K562 (cell line): ENCODE results near the gene PWP2. TPM values are rescaled to one million over a fixed set of nuclear protein-coding genes. Genes with fewer than 3 reads are reported as not detected.

Experiments used
- ATAC-seq: fragments of 200-7000 bp; cut with Tn5 transposase; 3 replicates; pipeline ENCODE4 v1.9.1; 2020; ENCODE audit warnings: moderate library complexity
- BruUV-seq: library from RNA; stranded (reverse); fragments of 400-500 nt; replicated peaks from 2 replicates; lab custom pipeline; 2021; lab: Mats Ljungman, UMichigan
- CTCF ChIA-PET: fragments of 300-600 bp; formaldehyde crosslinking; extraction: SDS; loops from one replicate; lab custom pipeline; 2021; ENCODE audit warnings: low intra/inter-chr PET ratio; lab: Yijun Ruan, JAX
- POLR2A ChIA-PET: fragments of 300-600, 350-650 bp; sonication (Branson Sonifier 250); formaldehyde crosslinking; extraction: SDS; loops from one replicate; lab custom pipeline; 2021; ENCODE audit warnings: antibody characterized with exemption, inconsistent platforms; lab: Yijun Ruan, JAX
- DNase-seq, 4 experiments: peaks; one replicate each; pipeline versions ENCODE4 v3.0.0 to v3.0.0-alpha.2; 2011 to 2018; ENCODE audit warnings: low spot score in 3 of 4, mixed read lengths in 3 of 4; ENCODE audit errors: extremely low read depth in 1 of 4
- FAIRE-seq: peaks from 2 replicates; lab custom pipeline; 2011; peaks lifted over from hg19 to GRCh38; lab: Jason Lieb, UNC
- H2AFZ ChIP-seq: 2 replicates; pipeline ENCODE4 v1.6.0; 2011; ENCODE audit warnings: low read depth, low read length, control low read depth, inconsistent platforms
- H3K27ac ChIP-seq: fragments of 200-600 bp; 3 replicates; pipeline ENCODE4 v1.8.0; 2011; ENCODE audit warnings: low read depth, mild to moderate bottlenecking, control low read depth, inconsistent platforms, low read length, moderate library complexity, mixed read lengths; ENCODE audit errors: extremely low read depth
- H3K27me3 ChIP-seq, 2 experiments: fragments of 300-600 bp in 1 of 2; 2 replicates in 1 of 2; 3 replicates in 1 of 2; pipeline versions ENCODE4 v1.6.0 to v1.8.0; 2011; ENCODE audit warnings: inconsistent platforms in 2 of 2, low read length in 2 of 2, mild to moderate bottlenecking in 1 of 2, mixed read lengths in 1 of 2, moderate library complexity in 1 of 2; ENCODE audit not compliant: control insufficient read depth in 2 of 2, insufficient read depth in 2 of 2
- H3K36me3 ChIP-seq: fragments of 300-600 bp; 3 replicates; pipeline ENCODE4 v1.8.0; 2011; ENCODE audit warnings: mild to moderate bottlenecking, low read length, inconsistent platforms; ENCODE audit not compliant: control insufficient read depth, insufficient read depth
- H3K4me1 ChIP-seq, 2 experiments: fragments of 200-600 bp in 1 of 2; replicated peaks in 1 of 2; 2 replicates in 1 of 2; 3 replicates in 1 of 2; pipeline versions ENCODE4 v1.5.1 to v1.8.0; 2011; ENCODE audit warnings: inconsistent platforms in 2 of 2, low read length in 2 of 2, mild to moderate bottlenecking in 1 of 2, mixed read lengths in 1 of 2, moderate library complexity in 1 of 2; ENCODE audit not compliant: control insufficient read depth in 2 of 2, insufficient read depth in 2 of 2
- H3K4me2 ChIP-seq: 2 replicates; pipeline ENCODE4 v1.6.1; 2011; ENCODE audit warnings: low read length, control low read depth, inconsistent platforms, mixed read lengths; ENCODE audit not compliant: insufficient read depth
- H3K4me3 ChIP-seq: fragments of 200-600 bp; sonication (generic), shearing (Covaris generic); 2 replicates; pipeline ENCODE4 v1.5.1; 2016; ENCODE audit warnings: control low read depth, inconsistent platforms
- H3K79me2 ChIP-seq: fragments of 200-600 bp; 3 replicates; pipeline ENCODE4 v1.8.0; 2011; ENCODE audit warnings: low read length, inconsistent platforms; ENCODE audit not compliant: control insufficient read depth, insufficient read depth
- H3K9ac ChIP-seq, 2 experiments: 2 replicates each; pipeline versions ENCODE4 v1.6.0 to v1.6.1; 2011; ENCODE audit warnings: low read depth in 2 of 2, low read length in 2 of 2, control low read depth in 1 of 2, inconsistent platforms in 1 of 2, mild to moderate bottlenecking in 1 of 2, mixed read lengths in 1 of 2; ENCODE audit not compliant: insufficient read depth in 1 of 2
- H3K9me1 ChIP-seq: one replicate; pipeline ENCODE4 v1.6.0; 2011; ENCODE audit warnings: inconsistent platforms, mild to moderate bottlenecking, low read length, moderate library complexity; ENCODE audit not compliant: control insufficient read depth, insufficient read depth
- H3K9me3 ChIP-seq: replicated peaks from 2 replicates; pipeline ENCODE4 v1.5.1; 2011; ENCODE audit warnings: low read depth, low read length, inconsistent platforms; ENCODE audit not compliant: control insufficient read depth, insufficient read depth
- H4K20me1 ChIP-seq: replicated peaks from 2 replicates; pipeline ENCODE4 v1.6.1; 2011; ENCODE audit warnings: low read length, inconsistent platforms, mixed read lengths; ENCODE audit not compliant: control insufficient read depth, insufficient read depth
- CBFA2T2 ChIP-seq: fragments of 450-650 bp; conservative IDR thresholded peaks from 2 replicates; pipeline ENCODE4 v1.6.1; 2017; ENCODE audit warnings: mild to moderate bottlenecking
- CBFA2T3 ChIP-seq: fragments of 450-650 bp; IDR thresholded peaks from 2 replicates; pipeline ENCODE4 v1.6.1; 2017
- CXXC5 ChIP-seq: fragments of 250-450 bp; sonication (Bioruptor Pico); IDR thresholded peaks from 2 replicates; pipeline ENCODE4 v1.8.0; 2022; ENCODE audit warnings: inconsistent platforms, mild to moderate bottlenecking, moderate library complexity
- EGR1 ChIP-seq: fragments of 450-650 bp; conservative IDR thresholded peaks from 2 replicates; pipeline ENCODE4 v1.6.1; 2017; ENCODE audit warnings: mild to moderate bottlenecking
- ERF ChIP-seq: fragments of 450-650 bp; formaldehyde crosslinking; IDR thresholded peaks from 2 replicates; pipeline ENCODE4 v1.4.0; 2020; ENCODE audit warnings: mild to moderate bottlenecking, mixed read lengths
- IRF2 ChIP-seq: sonication (generic); formaldehyde crosslinking; IDR thresholded peaks from 2 replicates; pipeline ENCODE4 v1.8.1; 2022; ENCODE audit warnings: mild to moderate bottlenecking, missing genetic modification reagents
- MAZ ChIP-seq, 2 experiments: fragments of 450-650 bp in 1 of 2; sonication (generic) in 1 of 2; formaldehyde crosslinking; IDR thresholded peaks in 1 of 2; conservative IDR thresholded peaks in 1 of 2; 2 replicates each; pipeline versions ENCODE4 v1.4.0 to v1.5.0; 2020; ENCODE audit warnings: mild to moderate bottlenecking in 1 of 2, missing genetic modification reagents in 1 of 2
- MIER1 ChIP-seq: fragments of 450-650 bp; IDR thresholded peaks from 2 replicates; pipeline ENCODE4 v1.6.1; 2016; ENCODE audit warnings: antibody characterized with exemption, mild to moderate bottlenecking, low read depth
- NFXL1 ChIP-seq: fragments of 450-650 bp; formaldehyde crosslinking; IDR thresholded peaks from 2 replicates; pipeline ENCODE4 v1.4.0; 2021; ENCODE audit warnings: mild to moderate bottlenecking
- ZNF766 ChIP-seq: fragments of 200-800 bp; sonication (Bioruptor generic); conservative IDR thresholded peaks from 2 replicates; pipeline ENCODE4 v1.6.1; 2016; ENCODE audit warnings: missing genetic modification characterization, missing compliant biosample characterization
- WGBS: fragments of 100-300 bp; shearing (Covaris generic); methylation state at CpG from one replicate; pipeline ENCODE4 v1.1.6; 2016; ENCODE audit warnings: low coverage, mixed read lengths; ENCODE audit not compliant: insufficient coverage; ENCODE audit errors: missing lambda C conversion rate; 5-methylcytosine and 5-hydroxymethylcytosine counted together
- in situ Hi-C: fragments of 300-500 bp; cut with MboI; formaldehyde crosslinking; loops from 4 replicates; pipeline ENCODE4 v1.15.0; 2018; ENCODE audit warnings: inconsistent platforms, mixed read lengths
- intact Hi-C: fragments of 100-400 bp; cut with micrococcal nuclease; formaldehyde crosslinking; loops from 2 replicates; pipeline ENCODE4 v1.14.2; 2022
- polyA plus RNA-seq, 8 experiments: library from polyadenylated mRNA; depleted of rRNA in 4 of 8; stranded (reverse) in 5 of 8; unstranded in 3 of 8; fragments of >200 nt; fragmentation: Nextera tagmentation in 2 of 8; fragmentation: Illumina TruSeq in 1 of 8; extraction: Ambion mirVana in 2 of 8; extraction: Trizol in 1 of 8; gene quantifications; 2 replicates each; pipeline versions ENCODE4 v1.2.1 to v1.2.3, GENCODE V29; 2011 to 2014; ENCODE audit warnings: inconsistent platforms in 1 of 8, missing spikeins in 1 of 8
- total RNA-seq, 7 experiments: library from RNA; depleted of rRNA in 6 of 7; stranded (reverse); fragments of >200 nt in 6 of 7; fragmentation: Illumina TruSeq in 2 of 7; extraction: Trizol in 2 of 7; gene quantifications; 2 replicates each; pipeline versions ENCODE4 v1.2.1 to v1.2.3, GENCODE V29; 2011 to 2021; ENCODE audit warnings: low replicate concordance in 1 of 7
- TF ChIP-seq, protein P1 (sequence below): fragments of 250-450 bp; sonication (Bioruptor Pico); IDR thresholded peaks from 2 replicates; pipeline ENCODE4 v1.4.0; 2020; ENCODE audit warnings: mild to moderate bottlenecking, moderate library complexity, borderline replicate concordance
- TF ChIP-seq, protein P2 (sequence below): fragments of 450-650 bp; formaldehyde crosslinking; IDR thresholded peaks from 2 replicates; pipeline ENCODE4 v1.4.0; 2020; ENCODE audit warnings: mild to moderate bottlenecking
- TF ChIP-seq, protein P3 (sequence below): fragments of 450-650 bp; formaldehyde crosslinking; IDR thresholded peaks from 2 replicates; pipeline ENCODE4 v1.4.0; 2020; ENCODE audit warnings: mild to moderate bottlenecking, mixed read lengths
- TF ChIP-seq, protein P4 (sequence below): fragments of 250-450 bp; sonication (Bioruptor Pico); IDR thresholded peaks from 2 replicates; pipeline ENCODE4 v1.8.0; 2021; ENCODE audit warnings: borderline replicate concordance, mild to moderate bottlenecking, moderate library complexity; ENCODE audit not compliant: poor library complexity, severe bottlenecking

PWP2 gene
- total and polyA plus RNA-seq, 9 of the 15 experiments (the other 6 are each of a cell fraction or from before 2014, with no cell fraction given) = 0.72 to 57.6 (median 31.1) TPM

DNA sequence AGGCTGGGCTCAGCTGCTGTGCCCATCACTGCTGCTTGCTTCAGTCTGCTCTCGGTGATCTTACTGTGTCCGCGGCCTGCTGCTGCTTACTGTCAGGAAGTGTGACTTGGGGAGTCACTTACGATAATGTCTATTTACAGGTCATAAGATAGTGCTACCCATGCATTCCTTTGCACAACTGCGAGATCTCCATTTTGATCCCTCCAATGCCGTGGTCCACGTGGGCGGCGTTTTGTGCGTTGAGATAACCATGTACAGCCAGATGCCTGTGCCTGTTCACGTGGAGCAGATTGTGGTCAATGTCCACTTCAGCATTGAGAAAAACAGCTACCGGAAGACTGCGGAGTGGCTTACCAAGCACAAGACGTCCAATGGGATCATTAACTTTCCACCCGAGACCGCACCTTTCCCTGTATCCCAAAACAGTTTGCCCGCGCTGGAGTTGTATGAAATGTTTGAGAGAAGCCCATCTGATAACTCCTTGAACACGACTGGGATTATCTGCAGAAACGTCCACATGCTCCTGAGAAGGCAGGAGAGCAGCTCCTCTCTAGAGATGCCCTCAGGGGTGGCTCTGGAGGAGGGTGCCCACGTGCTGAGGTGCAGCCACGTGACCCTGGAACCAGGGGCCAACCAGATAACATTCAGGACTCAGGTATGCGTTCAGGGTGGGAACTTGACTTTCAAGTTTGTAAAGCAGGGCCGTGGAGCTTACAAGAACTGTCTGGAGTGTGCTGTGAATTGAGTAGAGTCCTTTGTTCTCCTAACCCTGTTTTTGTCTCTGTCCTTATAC lies 24.4 kb upstream of the PWP2 start:
- Histone ChIP-seq H3K9me1 (no peaks in the 10 kb centered on the region), H3K27ac (no peak overlapping the region), H3K4me2 (no peak overlapping the region), H3K4me3 (no peak overlapping the region), H3K27me3 (no peaks in the 10 kb centered on the region), H3K4me1 (peaks cover 4 to 6% of the 10 kb centered on the region in 2 experiments; a peak in 2 of 5 replicates), H2AFZ (no peak overlapping the region), H3K9me3 (no peaks in the 10 kb centered on the region), H3K36me3 (peaks cover 98% of the 10 kb centered on the region), H3K79me2 (no peaks in the 10 kb centered on the region), H4K20me1 (no peaks in the 10 kb centered on the region), H3K9ac (peak overlapping the region in 1 of 2 experiments; percentile 24; a peak in 1 of 4 replicates)
- no peak for ATAC-seq
- ChIA-PET CTCF (no interaction called here), POLR2A (interaction anchor here (1.3 to 3.4 kb wide), 3 partner anchors 12 to 27 kb away, joined by 3 to 14 read pairs (median 4); no protein-coding TSS in a partner anchor)
- 68% methylated on average over 24 of the region's 24 CpGs for WGBS
- no TSS peak for BruUV-seq
- intact Hi-C loops = no loop called here
- peak in 1 of 4 experiments; percentile 45 for DNase-seq
- peak; percentile 80 for FAIRE-seq
- in situ Hi-C loops = no loop called here
- TF ChIP-seq, protein P1, sequence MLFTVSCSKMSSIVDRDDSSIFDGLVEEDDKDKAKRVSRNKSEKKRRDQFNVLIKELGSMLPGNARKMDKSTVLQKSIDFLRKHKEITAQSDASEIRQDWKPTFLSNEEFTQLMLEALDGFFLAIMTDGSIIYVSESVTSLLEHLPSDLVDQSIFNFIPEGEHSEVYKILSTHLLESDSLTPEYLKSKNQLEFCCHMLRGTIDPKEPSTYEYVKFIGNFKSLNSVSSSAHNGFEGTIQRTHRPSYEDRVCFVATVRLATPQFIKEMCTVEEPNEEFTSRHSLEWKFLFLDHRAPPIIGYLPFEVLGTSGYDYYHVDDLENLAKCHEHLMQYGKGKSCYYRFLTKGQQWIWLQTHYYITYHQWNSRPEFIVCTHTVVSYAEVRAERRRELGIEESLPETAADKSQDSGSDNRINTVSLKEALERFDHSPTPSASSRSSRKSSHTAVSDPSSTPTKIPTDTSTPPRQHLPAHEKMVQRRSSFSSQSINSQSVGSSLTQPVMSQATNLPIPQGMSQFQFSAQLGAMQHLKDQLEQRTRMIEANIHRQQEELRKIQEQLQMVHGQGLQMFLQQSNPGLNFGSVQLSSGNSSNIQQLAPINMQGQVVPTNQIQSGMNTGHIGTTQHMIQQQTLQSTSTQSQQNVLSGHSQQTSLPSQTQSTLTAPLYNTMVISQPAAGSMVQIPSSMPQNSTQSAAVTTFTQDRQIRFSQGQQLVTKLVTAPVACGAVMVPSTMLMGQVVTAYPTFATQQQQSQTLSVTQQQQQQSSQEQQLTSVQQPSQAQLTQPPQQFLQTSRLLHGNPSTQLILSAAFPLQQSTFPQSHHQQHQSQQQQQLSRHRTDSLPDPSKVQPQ (CRISPR knock-in tag) = peak; percentile 50; the same call in 1 of the 2 replicates
- TF ChIP-seq ERF (CRISPR knock-in tag) (peak; percentile 7; the same call in 1 of the 2 replicates), CBFA2T2 (0 out of 2 replicates have a peak, but pooled peaks have one; percentile 12), MIER1 (no peak), MAZ (CRISPR knock-in tag; conservative IDR thresholded peaks at IDR 0.05 in 1 of 2, IDR thresholded peaks at IDR 0.05 in 1 of 2) (no peak), ZNF766 (no peak), NFXL1 (CRISPR knock-in tag) (no peak), EGR1 (peak; percentile 70), CXXC5 (CRISPR knock-in tag) (peak; percentile 40; the same call in 1 of the 2 replicates), CBFA2T3 (peak; percentile 56), IRF2 (CRISPR knock-in tag) (0 out of 2 replicates have a peak, but pooled peaks have one; percentile 41)
- TF ChIP-seq, protein P2, sequence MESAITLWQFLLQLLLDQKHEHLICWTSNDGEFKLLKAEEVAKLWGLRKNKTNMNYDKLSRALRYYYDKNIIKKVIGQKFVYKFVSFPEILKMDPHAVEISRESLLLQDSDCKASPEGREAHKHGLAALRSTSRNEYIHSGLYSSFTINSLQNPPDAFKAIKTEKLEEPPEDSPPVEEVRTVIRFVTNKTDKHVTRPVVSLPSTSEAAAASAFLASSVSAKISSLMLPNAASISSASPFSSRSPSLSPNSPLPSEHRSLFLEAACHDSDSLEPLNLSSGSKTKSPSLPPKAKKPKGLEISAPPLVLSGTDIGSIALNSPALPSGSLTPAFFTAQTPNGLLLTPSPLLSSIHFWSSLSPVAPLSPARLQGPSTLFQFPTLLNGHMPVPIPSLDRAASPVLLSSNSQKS (CRISPR knock-in tag) = no peak
- TF ChIP-seq, protein P3, sequence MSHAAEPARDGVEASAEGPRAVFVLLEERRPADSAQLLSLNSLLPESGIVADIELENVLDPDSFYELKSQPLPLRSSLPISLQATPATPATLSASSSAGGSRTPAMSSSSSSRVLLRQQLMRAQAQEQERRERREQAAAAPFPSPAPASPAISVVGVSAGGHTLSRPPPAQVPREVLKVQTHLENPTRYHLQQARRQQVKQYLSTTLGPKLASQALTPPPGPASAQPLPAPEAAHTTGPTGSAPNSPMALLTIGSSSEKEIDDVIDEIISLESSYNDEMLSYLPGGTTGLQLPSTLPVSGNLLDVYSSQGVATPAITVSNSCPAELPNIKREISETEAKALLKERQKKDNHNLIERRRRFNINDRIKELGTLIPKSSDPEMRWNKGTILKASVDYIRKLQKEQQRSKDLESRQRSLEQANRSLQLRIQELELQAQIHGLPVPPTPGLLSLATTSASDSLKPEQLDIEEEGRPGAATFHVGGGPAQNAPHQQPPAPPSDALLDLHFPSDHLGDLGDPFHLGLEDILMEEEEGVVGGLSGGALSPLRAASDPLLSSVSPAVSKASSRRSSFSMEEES = peak; percentile 24; the same call in 1 of the 2 replicates
- TF ChIP-seq, protein P4, sequence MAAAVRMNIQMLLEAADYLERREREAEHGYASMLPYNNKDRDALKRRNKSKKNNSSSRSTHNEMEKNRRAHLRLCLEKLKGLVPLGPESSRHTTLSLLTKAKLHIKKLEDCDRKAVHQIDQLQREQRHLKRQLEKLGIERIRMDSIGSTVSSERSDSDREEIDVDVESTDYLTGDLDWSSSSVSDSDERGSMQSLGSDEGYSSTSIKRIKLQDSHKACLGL (CRISPR knock-in tag) = no peak
